ENCODE data around the gene TMEM94. TPM values are rescaled to one million over a fixed set of nuclear protein-coding genes. Genes with fewer than 3 reads are reported as not detected.
A peak's percentile ranks its signal among the peaks of the same experiment; 100 is the strongest.

The TMEM94 gene
- total and polyA plus RNA-seq, 9 of the 15 experiments (the other 6 are each of a cell fraction or from before 2014, with no cell fraction given): 0.35 to 48.1 (median 14.4) TPM

DNA sequence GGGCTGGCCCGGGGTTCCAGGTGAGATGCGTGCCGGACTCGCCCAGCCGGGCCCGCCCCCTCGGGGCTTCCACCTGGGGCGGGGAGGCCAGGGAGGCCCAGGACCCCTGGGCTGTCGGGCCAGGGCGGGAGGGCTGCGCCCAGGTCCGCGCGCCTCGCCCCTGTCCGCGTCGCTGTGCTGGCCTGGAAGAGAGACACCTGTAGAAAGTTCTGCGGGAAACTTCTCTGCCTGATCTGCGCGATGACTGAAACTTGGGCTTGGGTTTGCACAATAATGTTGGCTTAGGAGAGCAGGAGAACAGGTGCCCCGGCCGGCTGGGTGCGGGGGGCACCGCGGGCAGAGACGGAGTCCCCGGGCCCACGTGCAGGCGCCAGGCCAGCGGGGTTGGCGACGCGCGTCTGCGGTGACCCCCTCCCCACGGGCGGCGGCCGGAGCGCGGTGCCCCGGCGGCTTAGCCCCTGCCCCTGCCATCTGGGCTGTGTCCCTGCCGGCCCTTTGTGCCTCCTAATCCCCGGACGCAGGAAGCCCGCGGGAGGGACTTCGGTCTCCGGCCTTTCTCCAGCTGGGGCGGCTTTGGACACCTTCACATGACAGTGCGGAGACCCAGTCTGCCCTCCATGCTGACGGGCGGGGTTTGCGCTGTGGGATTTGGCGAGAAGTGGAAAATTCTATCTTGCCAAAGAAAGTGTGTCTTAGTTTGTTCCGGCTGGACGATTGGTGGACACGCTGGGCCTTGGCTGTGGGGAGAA lies 69.5 kb downstream of the TMEM94 start (continued):
- TF ChIP-seq, protein P1, sequence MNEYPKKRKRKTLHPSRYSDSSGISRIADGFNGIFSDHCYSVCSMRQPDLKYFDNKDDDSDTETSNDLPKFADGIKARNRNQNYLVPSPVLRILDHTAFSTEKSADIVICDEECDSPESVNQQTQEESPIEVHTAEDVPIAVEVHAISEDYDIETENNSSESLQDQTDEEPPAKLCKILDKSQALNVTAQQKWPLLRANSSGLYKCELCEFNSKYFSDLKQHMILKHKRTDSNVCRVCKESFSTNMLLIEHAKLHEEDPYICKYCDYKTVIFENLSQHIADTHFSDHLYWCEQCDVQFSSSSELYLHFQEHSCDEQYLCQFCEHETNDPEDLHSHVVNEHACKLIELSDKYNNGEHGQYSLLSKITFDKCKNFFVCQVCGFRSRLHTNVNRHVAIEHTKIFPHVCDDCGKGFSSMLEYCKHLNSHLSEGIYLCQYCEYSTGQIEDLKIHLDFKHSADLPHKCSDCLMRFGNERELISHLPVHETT (CRISPR knock-in tag; conservative IDR thresholded peaks at IDR 0.05 in 1 of 2, IDR thresholded peaks at IDR 0.05 in 1 of 2): no peak
- TF ChIP-seq CEBPG (CRISPR knock-in tag; IDR thresholded peaks at IDR 0.05) (no peak), CEBPG (tag; conservative IDR thresholded peaks at IDR 0.05 in 1 of 2, IDR thresholded peaks at IDR 0.05 in 1 of 2) (peak in 1 of 2 experiments; percentile 60; a peak in 1 of 4 replicates), TAF15 (IDR thresholded peaks at IDR 0.05; ENCODE audit: low read depth, low read length) (no peak), FIP1L1 (IDR thresholded peaks at IDR 0.05; ENCODE audit: low read depth, low read length, poor library complexity, severe bottlenecking) (peak; percentile 51), GATAD2A (IDR thresholded peaks at IDR 0.05) (no peak), KDM2B (CRISPR knock-in tag; IDR thresholded peaks at IDR 0.05) (0 out of 2 replicates have a peak, but pooled peaks have one; percentile 47), RBFOX2 (IDR thresholded peaks at IDR 0.05; ENCODE audit: low read depth, low read length) (peak; percentile 31), ZBTB7A (IDR thresholded peaks at IDR 0.05; ENCODE audit: borderline replicate concordance, control insufficient read depth, low read depth, low read length) (peak; percentile 29; the same call in 1 of the 2 replicates), BRF1 (IDR thresholded peaks at IDR 0.05; ENCODE audit: borderline replicate concordance, extremely low read depth, insufficient read length) (no peak), ZFX (CRISPR knock-in tag; IDR thresholded peaks at IDR 0.05) (peak; percentile 14; the same call in 1 of the 2 replicates)
- TF ChIP-seq, protein P2, sequence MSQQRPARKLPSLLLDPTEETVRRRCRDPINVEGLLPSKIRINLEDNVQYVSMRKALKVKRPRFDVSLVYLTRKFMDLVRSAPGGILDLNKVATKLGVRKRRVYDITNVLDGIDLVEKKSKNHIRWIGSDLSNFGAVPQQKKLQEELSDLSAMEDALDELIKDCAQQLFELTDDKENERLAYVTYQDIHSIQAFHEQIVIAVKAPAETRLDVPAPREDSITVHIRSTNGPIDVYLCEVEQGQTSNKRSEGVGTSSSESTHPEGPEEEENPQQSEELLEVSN (IDR thresholded peaks at IDR 0.05; ENCODE audit: borderline replicate concordance in 1 of 2, extremely low read depth in 1 of 2, insufficient read depth in 1 of 2, insufficient read length in 1 of 2, low read depth in 1 of 2, low read length in 1 of 2, poor library complexity in 1 of 2, severe bottlenecking in 1 of 2): peak in 1 of 2 experiments; percentile 25
- TF ChIP-seq, protein P3, sequence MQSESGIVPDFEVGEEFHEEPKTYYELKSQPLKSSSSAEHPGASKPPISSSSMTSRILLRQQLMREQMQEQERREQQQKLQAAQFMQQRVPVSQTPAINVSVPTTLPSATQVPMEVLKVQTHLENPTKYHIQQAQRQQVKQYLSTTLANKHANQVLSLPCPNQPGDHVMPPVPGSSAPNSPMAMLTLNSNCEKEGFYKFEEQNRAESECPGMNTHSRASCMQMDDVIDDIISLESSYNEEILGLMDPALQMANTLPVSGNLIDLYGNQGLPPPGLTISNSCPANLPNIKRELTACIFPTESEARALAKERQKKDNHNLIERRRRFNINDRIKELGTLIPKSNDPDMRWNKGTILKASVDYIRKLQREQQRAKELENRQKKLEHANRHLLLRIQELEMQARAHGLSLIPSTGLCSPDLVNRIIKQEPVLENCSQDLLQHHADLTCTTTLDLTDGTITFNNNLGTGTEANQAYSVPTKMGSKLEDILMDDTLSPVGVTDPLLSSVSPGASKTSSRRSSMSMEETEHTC (IDR thresholded peaks at IDR 0.05): no peak
- TF ChIP-seq, protein P4, sequence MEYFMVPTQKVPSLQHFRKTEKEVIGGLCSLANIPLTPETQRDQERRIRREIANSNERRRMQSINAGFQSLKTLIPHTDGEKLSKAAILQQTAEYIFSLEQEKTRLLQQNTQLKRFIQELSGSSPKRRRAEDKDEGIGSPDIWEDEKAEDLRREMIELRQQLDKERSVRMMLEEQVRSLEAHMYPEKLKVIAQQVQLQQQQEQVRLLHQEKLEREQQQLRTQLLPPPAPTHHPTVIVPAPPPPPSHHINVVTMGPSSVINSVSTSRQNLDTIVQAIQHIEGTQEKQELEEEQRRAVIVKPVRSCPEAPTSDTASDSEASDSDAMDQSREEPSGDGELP (CRISPR knock-in tag; IDR thresholded peaks at IDR 0.05; ENCODE audit: borderline replicate concordance): peak; percentile 60; the same call in 1 of the 2 replicates
- TF ChIP-seq, protein P5, sequence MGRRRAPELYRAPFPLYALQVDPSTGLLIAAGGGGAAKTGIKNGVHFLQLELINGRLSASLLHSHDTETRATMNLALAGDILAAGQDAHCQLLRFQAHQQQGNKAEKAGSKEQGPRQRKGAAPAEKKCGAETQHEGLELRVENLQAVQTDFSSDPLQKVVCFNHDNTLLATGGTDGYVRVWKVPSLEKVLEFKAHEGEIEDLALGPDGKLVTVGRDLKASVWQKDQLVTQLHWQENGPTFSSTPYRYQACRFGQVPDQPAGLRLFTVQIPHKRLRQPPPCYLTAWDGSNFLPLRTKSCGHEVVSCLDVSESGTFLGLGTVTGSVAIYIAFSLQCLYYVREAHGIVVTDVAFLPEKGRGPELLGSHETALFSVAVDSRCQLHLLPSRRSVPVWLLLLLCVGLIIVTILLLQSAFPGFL (CRISPR knock-in tag; IDR thresholded peaks at IDR 0.05): no peak
- TF ChIP-seq, protein P6, sequence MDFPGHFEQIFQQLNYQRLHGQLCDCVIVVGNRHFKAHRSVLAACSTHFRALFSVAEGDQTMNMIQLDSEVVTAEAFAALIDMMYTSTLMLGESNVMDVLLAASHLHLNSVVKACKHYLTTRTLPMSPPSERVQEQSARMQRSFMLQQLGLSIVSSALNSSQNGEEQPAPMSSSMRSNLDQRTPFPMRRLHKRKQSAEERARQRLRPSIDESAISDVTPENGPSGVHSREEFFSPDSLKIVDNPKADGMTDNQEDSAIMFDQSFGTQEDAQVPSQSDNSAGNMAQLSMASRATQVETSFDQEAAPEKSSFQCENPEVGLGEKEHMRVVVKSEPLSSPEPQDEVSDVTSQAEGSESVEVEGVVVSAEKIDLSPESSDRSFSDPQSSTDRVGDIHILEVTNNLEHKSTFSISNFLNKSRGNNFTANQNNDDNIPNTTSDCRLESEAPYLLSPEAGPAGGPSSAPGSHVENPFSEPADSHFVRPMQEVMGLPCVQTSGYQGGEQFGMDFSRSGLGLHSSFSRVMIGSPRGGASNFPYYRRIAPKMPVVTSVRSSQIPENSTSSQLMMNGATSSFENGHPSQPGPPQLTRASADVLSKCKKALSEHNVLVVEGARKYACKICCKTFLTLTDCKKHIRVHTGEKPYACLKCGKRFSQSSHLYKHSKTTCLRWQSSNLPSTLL (IDR thresholded peaks at IDR 0.05): no peak
